ENCODE data around the gene HK2.
"Not testable (repeated sequence)": the region's sequence is repeated elsewhere in the genome, so short reads cannot be mapped to it uniquely, and the experiment has no call there.

HK2 gene

DNA sequence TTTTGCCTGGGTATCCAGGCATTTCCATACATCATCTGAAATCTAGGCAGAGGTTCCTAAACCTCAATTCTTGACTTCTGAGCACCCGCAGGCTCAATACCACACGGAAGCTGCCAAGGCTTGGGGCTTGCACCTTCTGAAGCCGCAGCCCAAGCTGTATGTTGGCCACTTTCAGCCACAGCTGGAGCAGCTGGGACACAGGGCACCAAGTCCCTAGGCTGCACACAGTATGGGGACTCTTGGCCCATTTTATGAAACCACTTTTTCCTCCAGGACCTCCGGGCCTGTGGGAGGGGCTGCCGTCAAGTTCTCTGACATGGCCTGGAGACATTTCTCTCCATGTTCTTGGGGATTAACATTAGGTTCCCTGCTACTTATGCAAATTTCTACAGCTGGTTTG is 72.5 kb downstream of the HK2 start:
- no peak for DNase-seq

DNA sequence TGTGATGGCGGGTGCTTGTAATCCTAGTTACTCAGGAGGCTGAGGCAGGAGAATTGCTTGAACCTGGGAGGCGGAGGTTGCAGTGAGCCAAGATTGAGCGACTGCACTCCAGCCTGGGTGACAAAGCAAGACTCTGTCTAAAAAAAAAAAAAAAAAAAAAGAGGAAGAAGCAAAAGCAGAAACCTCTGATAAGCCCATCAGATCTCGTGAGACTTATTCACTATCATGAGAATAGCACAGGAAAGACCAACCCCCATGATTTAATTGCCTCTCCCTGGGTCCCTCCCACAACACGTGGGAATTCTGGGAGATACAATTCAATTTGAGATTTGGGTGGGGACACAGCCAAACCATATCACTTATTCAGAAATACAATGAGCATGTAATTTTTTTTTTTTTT is 73.6 kb downstream of the HK2 start:
- DNase-seq = not testable (repeated sequence)

DNA sequence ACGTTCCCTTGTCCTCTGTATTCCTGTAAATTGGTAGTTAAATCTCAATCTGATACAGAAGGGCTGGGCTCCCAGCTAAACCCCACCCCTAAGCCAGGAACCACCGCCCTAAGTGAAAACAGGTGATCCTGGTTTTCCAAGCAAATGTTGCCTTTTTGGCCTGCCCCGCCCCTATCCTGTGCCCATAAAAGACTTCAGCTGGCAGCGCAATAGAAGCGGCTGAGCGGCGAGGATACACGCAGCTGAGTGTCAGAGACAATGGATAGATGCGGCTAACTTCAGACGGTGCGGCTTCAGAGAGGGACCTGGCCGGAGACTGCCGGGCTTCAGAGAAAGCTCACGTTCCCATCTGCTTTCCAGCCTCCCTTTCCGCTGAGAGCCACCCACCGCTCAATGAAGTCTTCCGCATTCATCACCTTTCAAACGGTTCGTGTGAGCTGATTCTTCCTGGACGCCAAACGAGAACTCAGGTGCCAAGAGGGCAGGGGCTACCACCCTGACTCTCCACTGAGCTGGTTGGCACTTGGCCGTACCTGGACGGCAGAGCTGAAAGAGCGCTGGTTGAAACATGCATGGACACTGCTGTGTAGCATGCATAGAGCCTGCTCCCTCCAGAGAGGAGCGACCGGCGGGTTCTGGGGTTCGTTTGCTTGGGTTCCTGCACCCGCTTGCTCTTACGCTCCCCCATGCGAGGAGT is 75.0 kb downstream of the HK2 start:
- DNase-seq = no peak

DNA sequence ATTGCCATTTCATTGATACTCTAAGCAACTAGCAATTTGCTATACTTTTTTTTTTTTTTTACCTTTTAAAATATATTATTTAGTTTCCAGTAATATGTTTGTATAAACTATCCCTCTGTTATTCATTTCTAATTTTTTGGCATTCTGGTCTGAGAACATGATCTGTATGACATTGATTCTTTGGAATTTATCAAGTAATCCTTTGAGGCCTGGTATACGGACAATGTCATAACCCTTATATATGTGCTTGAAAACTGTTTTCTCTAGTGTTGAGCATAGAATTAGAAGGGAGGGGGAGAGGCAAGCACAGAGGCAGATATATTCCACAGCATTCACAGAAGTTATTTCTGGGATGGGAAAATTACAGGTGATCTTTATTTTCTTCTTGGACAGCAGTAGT is 76.3 kb downstream of the HK2 start:
- no peak for DNase-seq

DNA sequence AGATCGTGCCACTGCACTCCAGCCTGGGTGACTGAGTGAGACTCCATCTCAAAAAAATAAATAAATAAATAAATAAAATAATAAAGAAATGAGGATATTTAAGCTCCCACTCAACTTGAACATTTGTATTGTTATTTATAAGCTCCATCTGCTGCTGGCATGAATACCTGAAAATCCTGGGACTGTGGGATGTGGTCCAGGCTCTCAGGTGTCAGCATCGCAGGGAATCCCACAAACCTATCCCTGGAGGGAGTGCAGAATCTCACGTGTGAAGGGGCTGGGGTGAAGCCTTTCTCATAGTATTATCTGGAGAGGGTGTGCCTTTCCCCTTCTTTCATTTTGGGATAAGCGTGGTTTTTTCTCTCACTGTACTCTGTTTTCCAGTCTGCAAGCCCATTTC is 77.1 kb downstream of the HK2 start:
- no peak for DNase-seq

DNA sequence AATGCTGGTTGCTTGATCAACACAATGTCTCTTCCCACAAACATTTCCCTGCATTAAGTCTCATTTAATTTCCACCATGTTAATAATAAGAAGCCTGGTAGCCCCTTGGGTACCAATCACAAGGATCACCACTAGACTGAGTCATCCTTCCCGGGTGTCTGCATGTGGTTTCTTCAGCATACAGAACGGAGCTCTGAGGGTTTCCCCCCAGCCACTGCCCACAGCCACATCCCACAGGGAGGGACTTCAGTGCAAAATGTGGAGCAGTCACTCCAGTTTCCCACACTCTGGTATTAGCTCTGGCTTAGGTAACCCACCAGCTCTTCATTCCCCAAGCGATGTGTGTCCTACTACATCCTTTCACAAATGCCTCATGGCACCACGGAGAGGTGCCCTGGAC is 81.8 kb downstream of the HK2 start:
- DNase-seq = no peak

DNA sequence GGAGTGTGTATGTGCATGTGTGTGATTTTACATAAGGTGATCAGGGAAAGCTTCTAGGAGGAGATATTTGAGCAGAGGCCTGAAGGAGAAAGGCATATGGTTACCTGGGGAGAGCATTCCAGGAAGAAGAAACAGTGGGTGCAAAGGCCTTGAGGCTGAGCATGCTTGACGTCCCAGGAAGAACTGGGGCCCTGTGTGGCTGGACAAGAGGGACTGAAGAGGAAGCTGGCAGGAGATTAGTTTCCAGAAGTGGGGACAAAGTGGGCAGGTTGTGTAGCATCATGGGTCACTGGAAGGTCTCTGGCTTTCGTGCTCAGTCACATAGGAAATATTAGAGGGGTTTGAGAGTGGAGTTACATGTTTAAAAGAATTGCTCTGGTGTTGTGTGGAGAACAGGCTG is 82.5 kb downstream of the HK2 start:
- no peak for DNase-seq

DNA sequence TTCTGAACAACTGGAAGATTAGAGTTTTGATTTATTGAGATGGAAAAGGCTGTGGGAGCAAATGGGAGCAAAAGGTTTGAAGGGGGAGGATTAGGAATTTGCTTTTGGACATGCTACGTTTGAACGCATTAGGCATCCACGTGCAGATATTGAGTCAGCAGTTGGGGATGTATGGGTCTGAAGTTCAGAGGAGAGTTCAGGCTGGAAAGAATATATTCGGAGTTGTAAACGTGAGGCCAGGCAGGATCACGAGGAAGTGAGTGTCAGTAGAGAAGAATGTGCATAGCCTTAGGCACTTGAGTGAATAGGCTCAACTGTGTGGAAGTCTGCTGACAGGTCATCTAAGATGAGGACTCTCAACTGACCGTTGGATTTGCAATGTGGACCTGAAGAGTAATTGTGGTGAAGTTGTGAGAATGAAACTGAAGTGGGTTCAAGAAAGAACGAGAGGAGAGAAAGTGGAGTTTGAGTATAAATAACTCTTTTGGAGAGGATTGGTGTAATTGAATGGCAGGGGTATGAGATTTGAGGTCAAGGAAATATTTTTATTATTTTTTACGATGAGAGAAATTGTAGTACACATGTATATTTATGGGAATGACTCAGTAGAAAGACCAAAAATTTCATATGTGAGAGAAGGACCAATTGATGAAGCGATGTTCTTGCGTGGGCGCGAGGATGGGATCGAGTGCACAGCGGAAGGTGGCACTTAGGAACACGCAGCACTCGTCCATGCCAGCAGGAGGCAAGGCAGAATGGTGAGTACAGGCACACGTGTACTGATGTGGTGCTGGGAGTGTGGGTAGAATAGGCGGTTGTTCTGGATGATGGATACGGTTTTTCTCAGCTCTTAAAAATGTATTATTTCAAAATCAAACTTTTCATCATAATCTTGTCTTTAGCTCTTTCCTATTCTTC is 84.0 kb downstream of the HK2 start:
- DNase-seq = no peak

DNA sequence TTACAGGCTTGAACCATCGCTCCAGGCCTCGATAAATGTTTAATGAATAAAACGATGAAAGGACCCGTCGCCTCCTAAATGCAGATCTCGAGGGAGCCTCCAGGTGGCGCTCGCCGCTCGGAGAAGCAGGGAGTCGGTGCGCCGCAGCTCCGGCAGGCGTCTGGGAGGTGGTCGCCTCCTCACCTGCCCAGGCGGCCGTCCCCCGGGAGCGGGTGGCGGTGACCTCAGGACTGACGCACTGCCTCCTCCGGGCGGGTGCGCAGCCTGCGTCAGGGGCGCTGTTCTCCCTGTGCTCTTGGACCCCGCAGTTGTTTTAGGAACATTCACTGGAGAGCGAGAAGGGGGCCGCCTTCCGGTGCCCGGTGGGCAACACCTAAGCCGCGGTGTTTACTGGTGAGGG is 85.9 kb downstream of the HK2 start:
- DNase-seq = peak; percentile 72

DNA sequence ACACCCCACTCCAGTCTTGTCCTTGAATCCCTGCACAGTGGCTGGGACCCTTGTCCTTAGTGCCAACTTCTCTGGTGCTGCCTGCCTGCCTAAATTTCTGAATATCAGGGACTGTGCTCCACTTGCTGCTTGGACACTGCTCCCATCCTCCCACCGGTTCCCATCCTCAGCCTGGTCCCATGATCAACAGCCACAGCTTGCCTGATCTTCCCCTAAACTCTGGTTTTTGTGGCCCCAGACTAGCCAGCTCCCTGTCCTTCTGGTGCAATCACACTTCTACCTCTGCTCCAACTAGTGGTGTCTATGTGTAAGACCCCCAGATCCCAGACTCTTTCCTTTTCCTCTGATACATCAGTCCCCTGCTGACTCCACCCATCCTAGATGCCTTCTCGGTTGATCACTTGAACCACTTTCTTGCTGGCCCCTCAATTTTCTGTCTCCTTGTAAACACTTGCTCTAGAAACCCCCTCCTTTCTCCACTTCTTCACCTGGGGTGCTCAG is 87.4 kb downstream of the HK2 start:
- DNase-seq = no peak

DNA sequence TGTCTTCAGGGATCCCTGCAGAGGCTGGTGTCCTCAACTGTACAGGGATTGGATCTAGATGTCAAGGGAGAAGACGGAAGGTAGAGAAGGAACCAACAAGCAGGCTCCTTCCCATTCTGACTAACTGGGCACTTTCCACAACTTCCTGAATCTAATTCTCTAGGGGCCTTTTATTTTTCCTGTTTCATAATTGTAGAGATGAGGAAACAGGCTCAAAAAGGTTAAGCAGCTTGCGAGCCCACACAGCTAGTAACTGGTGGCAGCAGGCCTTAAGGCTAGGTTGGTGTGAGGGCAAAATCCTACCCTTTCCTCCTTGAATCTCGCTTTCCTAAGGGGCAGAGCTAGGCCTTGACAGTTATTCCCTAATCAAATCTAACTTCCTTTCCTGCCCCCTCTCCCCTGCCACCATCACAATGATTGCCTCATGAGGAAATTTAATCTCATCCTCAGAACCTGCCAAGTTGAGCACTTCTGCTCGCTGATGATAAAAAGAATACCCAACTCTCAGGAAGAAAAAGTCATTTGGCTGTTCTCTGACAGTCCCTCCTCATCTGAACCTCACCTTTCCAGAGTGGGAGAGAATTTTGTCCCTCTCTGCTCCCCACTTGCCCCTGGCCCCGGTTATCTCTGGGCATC is 88.8 kb downstream of the HK2 start:
- no peak for DNase-seq

DNA sequence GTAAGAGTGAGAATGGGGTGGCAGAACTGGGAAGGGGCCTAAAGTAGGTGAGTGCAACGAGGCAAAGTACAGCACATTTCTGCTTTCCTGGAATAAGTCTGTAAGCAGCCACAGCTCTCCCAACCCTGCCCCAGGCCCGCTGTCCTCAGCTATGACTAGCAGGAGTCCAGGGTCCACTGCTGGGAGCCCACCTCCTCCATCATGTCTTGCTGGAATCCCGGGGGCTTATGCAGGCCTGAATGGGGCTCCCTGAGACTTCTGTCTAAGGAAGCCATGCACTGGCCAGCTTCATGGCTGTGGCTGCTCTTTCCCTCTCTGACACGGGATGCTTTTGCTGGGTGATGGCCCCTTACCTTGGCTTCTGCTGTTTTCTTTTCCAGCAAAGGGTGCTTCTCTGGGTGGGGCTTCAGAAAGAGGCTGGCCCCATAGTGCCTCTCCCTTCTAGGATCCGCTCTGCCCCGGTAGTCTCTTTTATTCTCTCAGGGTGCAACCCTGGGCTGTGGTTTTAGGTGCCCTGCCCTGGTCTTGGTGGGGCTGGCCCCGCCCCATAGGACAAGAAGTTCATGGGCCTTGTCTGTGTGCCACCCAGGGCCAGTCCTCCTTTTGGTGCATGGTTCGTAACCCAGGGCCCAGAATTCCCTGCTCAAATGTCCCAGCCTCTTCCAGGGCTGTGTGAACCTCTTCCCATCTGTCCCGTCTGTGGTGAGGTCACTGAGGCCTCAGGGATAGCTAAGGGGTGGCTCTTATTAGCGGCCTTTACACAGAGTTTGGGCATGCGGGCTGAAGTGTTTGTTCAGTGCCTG is 90.7 kb downstream of the HK2 start:
- DNase-seq = no peak

DNA sequence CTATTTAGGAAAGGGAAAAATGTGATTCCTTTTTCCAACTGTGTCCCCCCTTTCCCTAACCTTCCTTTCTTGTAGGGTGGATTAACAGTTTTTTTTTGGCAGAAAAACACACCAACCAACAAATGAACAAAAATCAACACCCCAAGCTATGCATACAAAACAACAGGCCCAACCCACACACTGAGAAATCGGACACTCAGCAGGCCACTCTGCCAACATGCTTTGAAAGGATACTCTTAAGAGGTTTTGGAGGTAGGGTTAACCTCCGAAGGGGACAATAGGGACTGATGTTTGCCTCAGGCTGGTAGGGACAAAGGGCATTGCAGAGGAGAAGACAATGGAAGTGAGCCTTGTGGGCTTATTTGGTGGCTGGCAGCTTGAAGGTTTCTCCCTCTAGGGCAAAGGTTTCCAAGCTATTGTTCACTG is 91.4 kb downstream of the HK2 start:
- DNase-seq = no peak

DNA sequence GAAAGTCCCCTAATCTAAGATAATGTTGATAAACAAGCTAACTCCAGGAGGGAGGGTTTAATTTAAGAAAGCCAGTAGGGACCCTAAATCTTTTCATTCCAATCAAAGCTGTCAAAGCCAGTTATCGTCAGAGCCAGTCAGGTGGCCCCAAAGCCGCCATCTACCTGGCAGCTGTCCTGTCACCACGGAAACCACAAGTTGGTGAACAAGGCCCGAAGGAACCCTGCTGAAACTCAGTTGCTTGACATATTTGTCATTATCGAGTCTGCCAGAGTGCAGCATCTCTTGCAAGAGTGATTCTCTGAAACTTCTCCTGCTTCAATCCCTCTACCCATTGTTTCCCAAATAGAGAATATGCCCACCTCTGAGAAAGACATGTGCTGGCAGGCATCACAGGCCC is 93.7 kb downstream of the HK2 start:
- DNase-seq = no peak

DNA sequence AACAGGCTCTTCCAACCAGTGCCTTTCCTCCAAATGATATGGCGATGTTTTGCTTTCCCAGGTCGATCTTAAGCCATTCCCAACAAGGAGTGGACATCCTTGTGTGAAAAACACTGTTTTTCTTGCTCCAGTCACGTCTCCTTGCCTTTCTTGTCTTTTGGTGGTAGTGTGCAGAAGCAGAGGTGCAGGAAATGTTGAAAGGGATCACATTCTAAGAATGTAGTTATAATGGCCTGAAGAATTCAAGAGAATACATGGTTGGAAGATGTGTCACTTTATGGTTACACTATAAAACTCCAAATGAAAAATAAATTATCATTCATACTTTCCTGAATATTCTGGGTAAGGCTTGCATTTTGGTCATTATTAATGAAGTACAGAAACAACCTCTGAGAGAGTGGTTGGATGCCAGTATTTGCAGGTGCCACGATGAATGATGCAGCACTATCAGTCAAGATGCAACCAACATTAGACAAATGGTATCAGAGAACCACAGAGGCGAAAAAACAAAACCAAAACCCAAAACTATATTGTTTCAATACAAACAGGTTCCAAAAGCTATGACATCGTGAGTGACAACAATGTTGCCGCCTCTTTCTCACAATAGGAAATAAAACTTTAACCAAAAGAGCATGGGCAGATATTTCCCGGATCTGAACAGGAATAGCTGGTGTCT is 97.0 kb downstream of the HK2 start:
- no peak for DNase-seq

DNA sequence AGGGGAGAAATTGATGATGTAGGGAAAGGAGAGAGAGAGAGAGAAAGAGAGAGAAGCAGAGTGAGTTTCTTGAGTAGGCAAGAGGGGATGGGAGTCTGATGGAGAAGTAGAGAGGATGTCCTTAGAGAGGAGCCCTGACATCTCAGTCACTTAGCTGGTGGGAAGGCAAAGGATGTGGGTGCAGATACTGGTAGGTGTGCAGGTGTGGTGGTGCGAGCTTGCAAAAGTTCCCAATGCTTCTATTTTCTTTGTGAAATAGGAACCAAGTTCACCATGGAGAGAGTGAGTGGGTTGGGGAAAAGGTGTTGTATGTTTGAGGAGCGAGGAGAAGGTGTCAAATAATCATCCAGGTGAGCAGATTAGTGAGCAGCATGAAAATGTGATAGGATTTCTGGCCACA is 98.0 kb downstream of the HK2 start:
- DNase-seq = no peak

DNA sequence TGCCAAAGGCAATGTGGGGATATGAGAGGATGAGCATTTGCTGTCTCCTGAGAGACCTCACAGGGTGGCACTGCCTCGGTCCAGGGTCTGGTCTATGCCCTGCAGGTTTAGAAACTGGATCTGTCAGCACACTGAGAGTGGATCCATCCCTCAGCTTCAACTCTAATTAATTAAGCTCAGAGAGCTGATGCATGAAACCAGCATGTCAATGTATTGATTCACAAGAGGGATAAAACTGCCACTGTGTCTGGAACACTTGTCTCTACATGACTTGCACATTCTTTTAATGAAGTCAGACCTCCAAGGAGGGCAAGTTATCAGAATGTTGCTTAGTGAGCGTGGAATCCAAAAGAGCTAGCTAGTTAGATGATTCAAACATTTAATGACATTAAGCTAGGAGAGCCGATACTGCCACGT is 102.1 kb downstream of the HK2 start:
- no peak for DNase-seq

DNA sequence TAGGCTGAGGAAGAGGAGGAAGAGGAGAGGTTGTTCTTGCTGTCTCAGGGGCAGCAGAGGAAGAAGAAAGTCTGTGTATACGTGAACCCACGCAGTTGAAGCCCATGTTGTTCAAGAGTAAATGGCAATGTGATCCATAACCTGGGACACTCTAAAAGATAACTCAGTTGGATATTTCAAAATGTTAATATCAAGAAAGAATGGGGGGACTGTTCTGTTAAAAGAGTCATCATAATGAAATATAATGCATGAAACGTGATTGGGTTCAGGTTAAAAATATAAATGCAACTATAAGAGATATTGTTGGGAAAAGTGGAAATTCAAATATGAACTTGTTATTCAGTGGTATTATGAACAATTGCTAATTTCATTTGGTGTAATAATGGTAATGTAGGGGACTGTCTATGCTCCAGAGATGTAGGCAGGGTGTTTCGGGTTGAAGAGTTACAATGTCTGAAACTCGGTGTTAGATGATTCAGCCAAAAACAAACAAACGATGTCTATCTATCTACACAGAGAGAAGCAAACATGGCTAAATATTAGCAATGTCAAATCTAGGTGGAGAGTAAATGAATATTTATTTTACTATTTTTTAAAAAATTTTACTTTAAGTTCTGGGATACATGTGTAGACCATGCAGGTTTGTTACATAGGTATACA is 103.4 kb downstream of the HK2 start:
- no peak for DNase-seq

DNA sequence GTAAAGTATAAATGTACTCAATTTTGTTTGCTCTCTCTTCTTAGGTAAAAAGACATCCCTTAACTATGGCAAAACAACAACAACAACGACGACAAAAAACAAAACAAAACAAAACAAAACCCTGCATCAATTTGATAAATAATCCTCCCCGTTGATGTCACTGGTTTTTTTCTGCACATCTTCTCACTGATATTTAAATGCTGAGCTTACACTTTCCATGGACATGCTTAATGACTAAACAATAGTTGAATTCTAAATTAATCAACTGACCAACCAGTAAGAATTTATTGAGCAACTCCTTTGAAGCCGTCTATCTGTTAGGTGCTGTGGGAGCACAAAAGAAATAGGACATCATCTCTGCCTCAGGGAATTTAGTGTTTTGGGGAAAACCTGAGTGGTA is 104.3 kb downstream of the HK2 start:
- no peak for DNase-seq

DNA sequence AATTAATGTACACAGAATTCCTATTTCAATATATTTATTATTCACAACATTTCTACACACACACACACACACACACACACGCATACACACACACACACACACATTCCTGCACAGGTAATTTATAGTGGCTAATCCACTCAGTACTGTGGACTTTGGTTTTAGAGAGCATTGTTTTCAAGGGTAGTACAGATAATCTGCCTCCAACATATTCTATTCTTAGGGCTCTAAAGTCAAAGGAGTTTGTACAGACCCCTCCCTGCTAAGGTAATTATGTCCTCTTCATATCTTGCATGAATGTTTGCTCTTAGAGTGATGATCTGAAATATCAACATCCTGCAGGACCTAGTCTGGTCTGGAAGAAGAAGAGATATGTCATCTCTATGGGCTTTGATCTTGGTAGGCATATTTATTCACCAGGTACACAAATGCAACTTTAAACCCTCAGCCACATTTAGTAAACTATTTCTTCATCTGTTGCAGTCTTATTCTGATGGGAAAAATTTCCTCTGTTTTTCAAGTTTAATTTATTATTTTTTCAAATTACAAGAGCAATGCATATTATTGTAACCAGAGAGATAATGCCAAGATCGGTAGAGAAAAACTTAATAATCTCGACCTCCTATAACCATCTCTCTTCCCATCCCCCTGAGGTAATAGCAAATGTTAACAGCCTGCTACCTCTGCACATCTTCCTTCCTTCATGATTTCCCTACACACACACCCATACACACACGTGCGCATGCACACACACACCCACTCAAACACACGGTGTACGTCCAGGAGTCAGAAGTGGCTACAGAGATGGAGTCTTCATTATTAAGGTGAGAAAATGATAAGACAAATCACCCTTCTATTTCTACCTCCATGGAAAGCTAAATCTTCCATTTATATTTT is 106.2 kb downstream of the HK2 start:
- DNase-seq = no peak

DNA sequence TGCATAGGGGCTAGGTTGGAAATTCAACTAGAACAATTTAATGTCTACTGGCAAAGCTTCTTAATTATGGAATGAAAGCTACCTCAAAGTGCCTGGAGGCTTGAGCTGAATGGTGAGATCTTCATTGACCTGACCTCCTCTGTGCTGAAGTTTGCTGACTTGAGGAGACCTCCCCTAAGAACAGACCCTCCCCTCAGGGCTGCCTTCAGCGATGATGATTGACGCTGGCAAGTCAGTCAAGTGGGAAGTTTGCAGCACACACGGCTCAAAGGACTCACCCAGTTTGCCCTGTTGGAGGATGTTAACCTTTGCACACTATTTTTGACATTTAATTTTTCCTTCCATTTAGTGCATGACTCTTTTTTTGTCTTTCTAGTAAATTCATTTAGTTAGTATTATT is 107.4 kb downstream of the HK2 start:
- no peak for DNase-seq
